Measurements from ENCODE around the gene GRK4. TPM values are rescaled to one million over a fixed set of nuclear protein-coding genes. Genes with fewer than 3 reads are reported as not detected.

Gene GRK4
- total and polyA plus RNA-seq, 10 of the 15 experiments (the other 5 are each of a cell fraction or from before 2014, with no cell fraction given), result 1.1 to 4.0 (median 2.5) TPM

DNA sequence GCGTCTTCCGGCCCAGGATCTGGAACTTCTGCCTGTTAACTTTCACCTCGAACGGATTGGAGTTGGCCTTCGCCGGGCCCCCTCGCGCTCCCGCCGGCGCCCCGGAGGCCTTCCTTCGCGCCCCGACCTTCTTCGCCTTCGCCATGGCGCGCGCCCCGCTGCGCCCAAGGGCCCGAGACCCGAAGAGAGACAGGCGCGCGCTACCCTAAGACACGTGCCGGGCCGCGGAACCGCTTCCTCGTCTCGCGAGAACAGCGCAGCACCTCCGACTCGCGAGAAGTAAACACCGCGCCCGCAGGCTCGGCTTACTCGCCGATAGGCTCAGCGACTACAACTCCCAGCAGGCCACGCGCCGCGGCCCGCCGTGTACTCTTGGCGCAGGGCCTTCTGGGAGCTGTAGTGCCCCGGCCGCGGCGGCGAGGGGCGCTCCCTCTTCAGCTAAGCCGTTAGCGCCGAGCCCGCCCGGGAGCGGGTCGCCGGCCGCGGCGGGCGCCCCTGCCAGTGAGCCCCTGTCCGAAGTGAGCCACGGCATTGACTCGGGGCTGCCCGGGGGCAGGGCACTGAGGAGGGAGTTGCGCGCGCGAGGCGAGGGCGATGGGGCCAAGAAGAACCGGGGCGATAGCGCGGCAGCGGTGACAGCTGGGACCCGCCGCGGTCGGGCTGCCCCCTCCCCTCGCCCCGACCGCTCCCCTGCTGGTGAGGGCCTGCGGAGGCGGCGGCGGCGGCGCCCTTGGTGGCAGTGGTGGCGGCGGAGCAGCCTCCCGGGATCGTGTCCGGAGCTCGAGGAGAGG is at the start of gene GRK4, which contains the start of gene NOP14 (continued):
- TF ChIP-seq, protein P1, sequence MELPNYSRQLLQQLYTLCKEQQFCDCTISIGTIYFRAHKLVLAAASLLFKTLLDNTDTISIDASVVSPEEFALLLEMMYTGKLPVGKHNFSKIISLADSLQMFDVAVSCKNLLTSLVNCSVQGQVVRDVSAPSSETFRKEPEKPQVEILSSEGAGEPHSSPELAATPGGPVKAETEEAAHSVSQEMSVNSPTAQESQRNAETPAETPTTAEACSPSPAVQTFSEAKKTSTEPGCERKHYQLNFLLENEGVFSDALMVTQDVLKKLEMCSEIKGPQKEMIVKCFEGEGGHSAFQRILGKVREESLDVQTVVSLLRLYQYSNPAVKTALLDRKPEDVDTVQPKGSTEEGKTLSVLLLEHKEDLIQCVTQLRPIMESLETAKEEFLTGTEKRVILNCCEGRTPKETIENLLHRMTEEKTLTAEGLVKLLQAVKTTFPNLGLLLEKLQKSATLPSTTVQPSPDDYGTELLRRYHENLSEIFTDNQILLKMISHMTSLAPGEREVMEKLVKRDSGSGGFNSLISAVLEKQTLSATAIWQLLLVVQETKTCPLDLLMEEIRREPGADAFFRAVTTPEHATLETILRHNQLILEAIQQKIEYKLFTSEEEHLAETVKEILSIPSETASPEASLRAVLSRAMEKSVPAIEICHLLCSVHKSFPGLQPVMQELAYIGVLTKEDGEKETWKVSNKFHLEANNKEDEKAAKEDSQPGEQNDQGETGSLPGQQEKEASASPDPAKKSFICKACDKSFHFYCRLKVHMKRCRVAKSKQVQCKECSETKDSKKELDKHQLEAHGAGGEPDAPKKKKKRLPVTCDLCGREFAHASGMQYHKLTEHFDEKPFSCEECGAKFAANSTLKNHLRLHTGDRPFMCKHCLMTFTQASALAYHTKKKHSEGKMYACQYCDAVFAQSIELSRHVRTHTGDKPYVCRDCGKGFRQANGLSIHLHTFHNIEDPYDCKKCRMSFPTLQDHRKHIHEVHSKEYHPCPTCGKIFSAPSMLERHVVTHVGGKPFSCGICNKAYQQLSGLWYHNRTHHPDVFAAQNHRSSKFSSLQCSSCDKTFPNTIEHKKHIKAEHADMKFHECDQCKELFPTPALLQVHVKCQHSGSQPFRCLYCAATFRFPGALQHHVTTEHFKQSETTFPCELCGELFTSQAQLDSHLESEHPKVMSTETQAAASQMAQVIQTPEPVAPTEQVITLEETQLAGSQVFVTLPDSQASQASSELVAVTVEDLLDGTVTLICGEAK (IDR thresholded peaks at IDR 0.05; ENCODE audit: borderline replicate concordance), result peak; percentile 58; the same call in 1 of the 2 replicates
- TF ChIP-seq NFIC (IDR thresholded peaks at IDR 0.05; ENCODE audit: low read depth, low read length) (no peak), SMAD1 (IDR thresholded peaks at IDR 0.05; ENCODE audit: low read depth, partially characterized antibody) (no peak), ATF7 (IDR thresholded peaks at IDR 0.05; ENCODE audit: low read depth) (no peak), FOXM1 (IDR thresholded peaks at IDR 0.05; ENCODE audit: low read depth, low read length) (no peak), PAX8 (IDR thresholded peaks at IDR 0.05) (no peak), GABPA (IDR thresholded peaks at IDR 0.05; ENCODE audit: low read depth) (no peak), MEF2A (IDR thresholded peaks at IDR 0.05; ENCODE audit: insufficient read depth, low read depth, low read length) (0 out of 2 replicates have a peak, but pooled peaks have one; percentile 52), TCF12 (IDR thresholded peaks at IDR 0.05; ENCODE audit: low read depth, low read length) (no peak; the same call in 1 of the 2 replicates), MAX (IDR thresholded peaks at IDR 0.05; ENCODE audit: low read depth, low read length) (peak; percentile 99), USF1 (IDR thresholded peaks at IDR 0.05; ENCODE audit: borderline replicate concordance, extremely low read length, insufficient read depth, low read depth, low read length) (peak; percentile 86), SP1 (IDR thresholded peaks at IDR 0.05; ENCODE audit: low read depth, low read length) (no peak), PAX5 (IDR thresholded peaks at IDR 0.05; ENCODE audit: borderline replicate concordance, low read depth, low read length) (peak; percentile 69; the same call in 1 of the 2 replicates), NR2C2 (IDR thresholded peaks at IDR 0.05; ENCODE audit: borderline replicate concordance, control insufficient read depth, insufficient read length, low read depth) (no peak), YBX1 (IDR thresholded peaks at IDR 0.05) (no peak), BCL3 (IDR thresholded peaks at IDR 0.05; ENCODE audit: borderline replicate concordance, insufficient read depth, low read depth, low read length, poor library complexity, severe bottlenecking) (peak; percentile 13), MTA3 (IDR thresholded peaks at IDR 0.05; ENCODE audit: borderline replicate concordance, low read length) (no peak), EP300 (IDR thresholded peaks at IDR 0.05; ENCODE audit: borderline replicate concordance in 1 of 2, control insufficient read depth in 1 of 2, low read depth in 2 of 2, low read length in 2 of 2) (0 out of 4 replicates have a peak, but pooled peaks of 1 of the 2 experiments have one; percentile 22), SMC3 (IDR thresholded peaks at IDR 0.05; ENCODE audit: borderline replicate concordance, low read length) (no peak), TCF7 (IDR thresholded peaks at IDR 0.05; ENCODE audit: borderline replicate concordance) (no peak), STAT1 (conservative IDR thresholded peaks at IDR 0.05) (peak; percentile 90; the same call in 1 of the 2 replicates), IRF3 (IDR thresholded peaks at IDR 0.05) (0 out of 2 replicates have a peak, but pooled peaks have one; percentile 30)
